ENCODE measurements around the gene NOX3. TPM values are rescaled to one million over a fixed set of nuclear protein-coding genes. Genes with fewer than 3 reads are reported as not detected.

NOX3 gene
- total and polyA plus RNA-seq, 2 donors (not counting 3 experiments of a cell fraction or from before 2014, with no cell fraction given): not detected

DNA sequence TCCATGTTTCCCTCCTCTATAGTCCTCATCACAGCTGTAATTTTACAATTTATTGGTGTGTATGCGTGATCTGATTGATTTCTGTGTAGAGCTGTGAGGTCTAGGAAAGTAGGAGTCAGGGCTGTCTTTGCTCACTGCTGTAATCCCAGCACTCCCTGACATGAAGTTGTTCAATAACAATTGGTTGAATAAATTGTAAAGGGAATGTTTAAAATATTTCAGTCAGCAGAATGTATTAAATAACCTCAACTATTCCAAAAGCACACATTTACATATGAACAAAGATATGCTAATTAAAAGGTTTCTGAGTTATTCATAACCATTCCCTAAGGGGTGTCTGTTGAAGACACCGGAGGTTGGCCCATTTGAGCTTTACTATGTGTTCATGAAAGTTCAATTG is 31.5 kb downstream of the NOX3 start:
- peaks cover 6% of the 10 kb centered on the region for H3K4me1 ChIP-seq (ENCODE audit: control insufficient read depth, extremely low read depth, insufficient read depth, low read length)
- no peaks in the 10 kb centered on the region for H3K36me3 ChIP-seq (ENCODE audit: control insufficient read depth in 2 of 2, extremely low read depth in 1 of 2, insufficient read depth in 2 of 2, low read length in 2 of 2)
- no peak for TF ChIP-seq EZH2 (IDR thresholded peaks at IDR 0.05; ENCODE audit: borderline replicate concordance, low read depth, low read length, severe bottlenecking)
- no peak for TF ChIP-seq MYC (IDR thresholded peaks at IDR 0.05; ENCODE audit: low read depth, low read length)
- TF ChIP-seq, protein P1, sequence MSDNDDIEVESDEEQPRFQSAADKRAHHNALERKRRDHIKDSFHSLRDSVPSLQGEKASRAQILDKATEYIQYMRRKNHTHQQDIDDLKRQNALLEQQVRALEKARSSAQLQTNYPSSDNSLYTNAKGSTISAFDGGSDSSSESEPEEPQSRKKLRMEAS (IDR thresholded peaks at IDR 0.05; ENCODE audit: insufficient read depth, insufficient read length): no peak
- TF ChIP-seq POLR2A (IDR thresholded peaks at IDR 0.05; ENCODE audit: low read depth, low read length): no peak
- TF ChIP-seq POLR2AphosphoS5 (IDR thresholded peaks at IDR 0.05; ENCODE audit: insufficient read depth, low read depth, low read length): no peak
- no peak for TF ChIP-seq FOS (IDR thresholded peaks at IDR 0.05; ENCODE audit: borderline replicate concordance, insufficient read depth, low read length)
- no peak for TF ChIP-seq JUN (IDR thresholded peaks at IDR 0.05; ENCODE audit: borderline replicate concordance, insufficient read depth, insufficient read length, low read depth)
- TF ChIP-seq GATA2 (IDR thresholded peaks at IDR 0.05; ENCODE audit: insufficient read depth, insufficient read length, low read depth, low read length): no peak
- TF ChIP-seq, protein P2, sequence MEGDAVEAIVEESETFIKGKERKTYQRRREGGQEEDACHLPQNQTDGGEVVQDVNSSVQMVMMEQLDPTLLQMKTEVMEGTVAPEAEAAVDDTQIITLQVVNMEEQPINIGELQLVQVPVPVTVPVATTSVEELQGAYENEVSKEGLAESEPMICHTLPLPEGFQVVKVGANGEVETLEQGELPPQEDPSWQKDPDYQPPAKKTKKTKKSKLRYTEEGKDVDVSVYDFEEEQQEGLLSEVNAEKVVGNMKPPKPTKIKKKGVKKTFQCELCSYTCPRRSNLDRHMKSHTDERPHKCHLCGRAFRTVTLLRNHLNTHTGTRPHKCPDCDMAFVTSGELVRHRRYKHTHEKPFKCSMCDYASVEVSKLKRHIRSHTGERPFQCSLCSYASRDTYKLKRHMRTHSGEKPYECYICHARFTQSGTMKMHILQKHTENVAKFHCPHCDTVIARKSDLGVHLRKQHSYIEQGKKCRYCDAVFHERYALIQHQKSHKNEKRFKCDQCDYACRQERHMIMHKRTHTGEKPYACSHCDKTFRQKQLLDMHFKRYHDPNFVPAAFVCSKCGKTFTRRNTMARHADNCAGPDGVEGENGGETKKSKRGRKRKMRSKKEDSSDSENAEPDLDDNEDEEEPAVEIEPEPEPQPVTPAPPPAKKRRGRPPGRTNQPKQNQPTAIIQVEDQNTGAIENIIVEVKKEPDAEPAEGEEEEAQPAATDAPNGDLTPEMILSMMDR (IDR thresholded peaks at IDR 0.05; ENCODE audit: extremely low read depth in 1 of 2, insufficient read depth in 1 of 2, low read depth in 1 of 2, low read length in 2 of 2): no peak
- no peaks in the 10 kb centered on the region for H3K27me3 ChIP-seq (ENCODE audit: control insufficient read depth in 2 of 2, insufficient read depth in 2 of 2, low read length in 2 of 2)
- ChIA-PET CTCF (interaction anchor here (1.0 kb wide), 1 partner anchor 17 kb away, joined by 4 read pairs; no protein-coding TSS in a partner anchor), POLR2A (no interaction called here)
- H3K9me3 ChIP-seq (replicated peaks; ENCODE audit: control insufficient read depth, insufficient read depth, low read length): no peaks in the 10 kb centered on the region
- no peak overlapping the region for H3K9ac ChIP-seq (replicated peaks; ENCODE audit: extremely low read depth, insufficient read depth, low read length)
- no peak for FAIRE-seq
- no peaks in the 10 kb centered on the region for H4K20me1 ChIP-seq (replicated peaks; ENCODE audit: control insufficient read depth, extremely low read depth, insufficient read depth, low read length)
- no peak overlapping the region for H3K4me2 ChIP-seq (ENCODE audit: insufficient read depth, low read length)
- no peak overlapping the region for H3K4me3 ChIP-seq (replicated peaks in 1 of 3; ENCODE audit: insufficient read depth in 1 of 3, low read depth in 1 of 3, low read length in 3 of 3)
- DNase-seq (ENCODE audit: low read depth, low spot score): no peak
- H2AFZ ChIP-seq (ENCODE audit: low read depth, low read length): no peak overlapping the region
- BruUV-seq (replicated peaks): no TSS peak
- dilution Hi-C loops (cut with MboI; ENCODE audit: extremely low pct_ligation_motif_present, low sequenced_read_pairs) (no loop called here), intact Hi-C loops (cut with micrococcal nuclease) (no loop called here)
- no peaks in the 10 kb centered on the region for H3K9me1 ChIP-seq (replicated peaks; ENCODE audit: control insufficient read depth, extremely low read depth, insufficient read depth, low read length)
- no peak overlapping the region for H3K27ac ChIP-seq (ENCODE audit: insufficient read depth, low read depth, low read length)
- H3K79me2 ChIP-seq (ENCODE audit: control insufficient read depth, insufficient read depth, low read length): no peaks in the 10 kb centered on the region

All from endothelial cell of umbilical vein (primary cell).